SU-DHL-6 (cell line): Measurements from ENCODE around the gene CDCA7.

Source experiments
- EZH2phosphoT487 ChIP-seq: fragments of 200-600 bp; sonication (generic), shearing (Covaris generic); conservative IDR thresholded peaks from 2 replicates; pipeline ENCODE4 v1.6.1; 2018; ENCODE audit warnings: mild to moderate bottlenecking, antibody characterized with exemption, low read length, moderate library complexity, mixed read lengths
- TF ChIP-seq, protein P1 (sequence below): fragments of 200-600 bp; sonication (generic); IDR thresholded peaks from one replicate; pipeline ENCODE4 v1.5.1; 2017; ENCODE audit warnings: antibody characterized with exemption, mild to moderate bottlenecking, low read length, moderate library complexity; ENCODE audit not compliant: insufficient read depth, poor library complexity, severe bottlenecking

DNA sequence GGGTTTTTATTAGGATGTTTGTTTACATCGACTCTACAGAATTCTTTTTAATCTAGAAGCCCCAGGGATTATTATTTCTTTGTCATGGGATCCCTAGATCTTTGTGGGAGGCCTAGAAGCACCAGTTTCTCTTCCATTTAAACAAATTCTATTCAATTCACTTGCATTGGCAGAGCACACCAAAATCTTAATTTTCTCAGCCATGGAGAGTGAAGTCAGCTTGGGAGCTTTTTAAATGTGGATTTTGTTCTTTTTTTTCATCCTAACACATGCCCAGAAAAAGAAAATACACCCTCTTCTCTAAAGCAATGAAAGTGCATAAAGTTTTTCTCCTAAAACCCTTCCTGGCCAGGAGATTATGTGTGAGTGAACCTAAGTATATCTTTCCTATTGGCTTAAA, 38.5 kb downstream of the CDCA7 start:
- TF ChIP-seq, protein P1, sequence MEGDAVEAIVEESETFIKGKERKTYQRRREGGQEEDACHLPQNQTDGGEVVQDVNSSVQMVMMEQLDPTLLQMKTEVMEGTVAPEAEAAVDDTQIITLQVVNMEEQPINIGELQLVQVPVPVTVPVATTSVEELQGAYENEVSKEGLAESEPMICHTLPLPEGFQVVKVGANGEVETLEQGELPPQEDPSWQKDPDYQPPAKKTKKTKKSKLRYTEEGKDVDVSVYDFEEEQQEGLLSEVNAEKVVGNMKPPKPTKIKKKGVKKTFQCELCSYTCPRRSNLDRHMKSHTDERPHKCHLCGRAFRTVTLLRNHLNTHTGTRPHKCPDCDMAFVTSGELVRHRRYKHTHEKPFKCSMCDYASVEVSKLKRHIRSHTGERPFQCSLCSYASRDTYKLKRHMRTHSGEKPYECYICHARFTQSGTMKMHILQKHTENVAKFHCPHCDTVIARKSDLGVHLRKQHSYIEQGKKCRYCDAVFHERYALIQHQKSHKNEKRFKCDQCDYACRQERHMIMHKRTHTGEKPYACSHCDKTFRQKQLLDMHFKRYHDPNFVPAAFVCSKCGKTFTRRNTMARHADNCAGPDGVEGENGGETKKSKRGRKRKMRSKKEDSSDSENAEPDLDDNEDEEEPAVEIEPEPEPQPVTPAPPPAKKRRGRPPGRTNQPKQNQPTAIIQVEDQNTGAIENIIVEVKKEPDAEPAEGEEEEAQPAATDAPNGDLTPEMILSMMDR, result no peak
- TF ChIP-seq EZH2phosphoT487, result no peak
